GM12875 (cell line): ENCODE measurements around the gene CACNA1F.
A peak's percentile ranks its signal among the peaks of the same experiment; 100 is the strongest.
"Not testable (repeated sequence)": the region's sequence is repeated elsewhere in the genome, so short reads cannot be mapped to it uniquely, and the experiment has no call there.

Experiments used
- H3K4me3 ChIP-seq: one replicate; pipeline ENCODE4 v1.5.1; 2011; ENCODE audit warnings: low read depth, low read length, control low read depth
- CTCF ChIP-seq: IDR thresholded peaks from 2 replicates; pipeline ENCODE4 v1.5.1; 2011; ENCODE audit warnings: low read depth, mild to moderate bottlenecking, control low read depth, inconsistent platforms, low read length, moderate library complexity, borderline replicate concordance; ENCODE audit not compliant: insufficient read depth

Gene CACNA1F

GRCh38 chrX:49177338-49177833, 55.8 kb downstream of the CACNA1F start:
- TF ChIP-seq CTCF: no peak
- no peak overlapping the region for H3K4me3 ChIP-seq

- H3K4me3 ChIP-seq: no peak overlapping the region
- no peak for TF ChIP-seq CTCF
Measured at GRCh38 chrX:49176421-49177326, 56.5 kb downstream of the CACNA1F start.

- no peak for TF ChIP-seq CTCF
- H3K4me3 ChIP-seq: no peak overlapping the region
Measured at GRCh38 chrX:49175435-49176274, 57.5 kb downstream of the CACNA1F start.

- TF ChIP-seq CTCF: no peak
- no peak overlapping the region for H3K4me3 ChIP-seq
Measured at GRCh38 chrX:49174723-49175122, 58.4 kb downstream of the CACNA1F start.

- H3K4me3 ChIP-seq: not testable (repeated sequence)
Measured at GRCh38 chrX:49173544-49173943, 59.6 kb downstream of the CACNA1F start.

GRCh38 chrX:49172280-49172780, 60.8 kb downstream of the CACNA1F start:
- H3K4me3 ChIP-seq: peak overlapping the region; percentile 68
- TF ChIP-seq CTCF: 0 out of 2 replicates have a peak, but pooled peaks have one; percentile 2

GRCh38 chrX:49171752-49172279, 61.3 kb downstream of the CACNA1F start, which contains the start of gene PLP2:
Gene PLP2, plus strand, starts transcription at chrX:49171898. Its CDS starts 103 bp downstream, at chrX:49172001.
- TF ChIP-seq CTCF: no peak

More at GRCh38 chrX:49171752-49172279, 61.3 kb downstream of the CACNA1F start, which contains the start of gene PLP2:
- H3K4me3 ChIP-seq: peak within 1 kb of the TSS; percentile 68
